Stomach (tissue), 4 donors: ENCODE measurements around the gene NDUFS8.

Source experiments
- EP300 ChIP-seq: sonication (generic); formaldehyde crosslinking; IDR thresholded peaks from one replicate; pipeline ENCODE4 v1.6.1; 2017; ENCODE audit warnings: antibody characterized with exemption
- POLR2A ChIP-seq, 4 donors: fragments of 450-650 bp; IDR thresholded peaks; one replicate each; pipeline ENCODE4 v1.6.1; 2016; ENCODE audit warnings: antibody characterized with exemption in 4 of 4, control low read depth in 2 of 4, mild to moderate bottlenecking in 1 of 4, moderate library complexity in 1 of 4
- POLR2AphosphoS5 ChIP-seq, 3 donors: sonication (generic); formaldehyde crosslinking; IDR thresholded peaks; one replicate each; pipeline ENCODE4 v1.6.1; 2016; ENCODE audit warnings: antibody characterized with exemption in 3 of 3
- TF ChIP-seq, protein P1 (sequence below), 7 experiments: fragments of 450-650 bp in 4 of 7; fragments of 200-600 bp in 3 of 7; sonication (generic) in 3 of 7; IDR thresholded peaks; one replicate each; pipeline ENCODE4 v1.5.1; 2016 to 2019; ENCODE audit warnings: antibody characterized with exemption in 7 of 7, control low read depth in 2 of 7, mild to moderate bottlenecking in 1 of 7

DNA sequence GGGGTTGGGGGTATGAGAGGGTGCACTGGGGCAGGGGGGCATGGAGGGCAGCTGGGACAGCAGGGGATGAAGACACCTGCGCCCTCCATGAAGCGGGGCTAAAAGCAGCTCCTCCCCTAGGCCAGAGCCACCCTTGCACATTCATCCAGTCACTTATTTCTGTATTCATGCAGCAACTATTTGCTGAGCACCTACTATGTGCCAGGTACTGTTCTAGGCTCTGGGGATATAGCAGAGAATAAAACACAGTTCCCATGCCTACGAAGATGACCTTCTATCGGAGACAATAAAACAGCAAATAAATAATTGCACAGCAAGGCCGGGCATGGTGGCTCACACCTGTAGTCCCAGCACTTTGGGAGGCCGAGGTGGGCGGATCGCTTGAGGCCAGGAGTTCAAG, 15.0 kb upstream of the NDUFS8 start:
- TF ChIP-seq, protein P1, sequence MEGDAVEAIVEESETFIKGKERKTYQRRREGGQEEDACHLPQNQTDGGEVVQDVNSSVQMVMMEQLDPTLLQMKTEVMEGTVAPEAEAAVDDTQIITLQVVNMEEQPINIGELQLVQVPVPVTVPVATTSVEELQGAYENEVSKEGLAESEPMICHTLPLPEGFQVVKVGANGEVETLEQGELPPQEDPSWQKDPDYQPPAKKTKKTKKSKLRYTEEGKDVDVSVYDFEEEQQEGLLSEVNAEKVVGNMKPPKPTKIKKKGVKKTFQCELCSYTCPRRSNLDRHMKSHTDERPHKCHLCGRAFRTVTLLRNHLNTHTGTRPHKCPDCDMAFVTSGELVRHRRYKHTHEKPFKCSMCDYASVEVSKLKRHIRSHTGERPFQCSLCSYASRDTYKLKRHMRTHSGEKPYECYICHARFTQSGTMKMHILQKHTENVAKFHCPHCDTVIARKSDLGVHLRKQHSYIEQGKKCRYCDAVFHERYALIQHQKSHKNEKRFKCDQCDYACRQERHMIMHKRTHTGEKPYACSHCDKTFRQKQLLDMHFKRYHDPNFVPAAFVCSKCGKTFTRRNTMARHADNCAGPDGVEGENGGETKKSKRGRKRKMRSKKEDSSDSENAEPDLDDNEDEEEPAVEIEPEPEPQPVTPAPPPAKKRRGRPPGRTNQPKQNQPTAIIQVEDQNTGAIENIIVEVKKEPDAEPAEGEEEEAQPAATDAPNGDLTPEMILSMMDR (IDR thresholded peaks at IDR 0.05) = no peak
- TF ChIP-seq POLR2A (IDR thresholded peaks at IDR 0.05) (no peak), POLR2AphosphoS5 (IDR thresholded peaks at IDR 0.05) (no peak), EP300 (no peak)
